ENCODE results near the gene INHBC. TPM values are rescaled to one million over a fixed set of nuclear protein-coding genes. Genes with fewer than 3 reads are reported as not detected.
A peak's percentile ranks its signal among the peaks of the same experiment; 100 is the strongest.
"Not testable (repeated sequence)": the region's sequence is repeated elsewhere in the genome, so short reads cannot be mapped to it uniquely, and the experiment has no call there.

INHBC gene
- total RNA-seq, 2 donors from 2014 or later = not detected

- H3K36me3 Mint-ChIP-seq (ENCODE audit: insufficient read depth in 2 of 2) = peaks cover 29 to 59% of the 10 kb centered on the region in 2 donors
- ATAC-seq (replicated peaks in 1 of 2) = no peak
- peaks cover 30% of the 10 kb centered on the region for H3K4me1 Mint-ChIP-seq (ENCODE audit: low read depth)
- peak overlapping the region; percentile 51 for H3K27ac Mint-ChIP-seq
- DNase-seq = no peak
- peak overlapping the region in 1 of 2 donors; percentile 8 for H3K4me3 Mint-ChIP-seq
- H3K9me3 Mint-ChIP-seq = no peaks in the 10 kb centered on the region
- H3K27me3 Mint-ChIP-seq (ENCODE audit: low read depth) = no peaks in the 10 kb centered on the region
Measured at GRCh38 chr12:57491393-57492280, 57.1 kb downstream of the INHBC start.

GRCh38 chr12:57495051-57495701, 60.6 kb downstream of the INHBC start:
- DNase-seq; H3K27me3 Mint-ChIP-seq (ENCODE audit: low read depth); H3K9me3 Mint-ChIP-seq; ATAC-seq (replicated peaks in 1 of 2); H3K4me3 Mint-ChIP-seq; H3K27ac Mint-ChIP-seq: not testable (repeated sequence)
- H3K4me1 Mint-ChIP-seq (ENCODE audit: low read depth) = peaks cover 22% of the 10 kb centered on the region
- H3K36me3 Mint-ChIP-seq (ENCODE audit: insufficient read depth in 2 of 2) = peaks cover 25 to 64% of the 10 kb centered on the region in 2 donors

- ATAC-seq (replicated peaks in 1 of 2) (peak in 1 of 2 donors; percentile 58), DNase-seq (no peak)
- Mint-ChIP-seq H3K36me3 (ENCODE audit: insufficient read depth in 2 of 2) (peaks cover 28 to 64% of the 10 kb centered on the region in 2 donors), H3K27me3 (ENCODE audit: low read depth) (no peaks in the 10 kb centered on the region), H3K4me3 (no peak overlapping the region), H3K27ac (peak overlapping the region; percentile 17), H3K9me3 (no peaks in the 10 kb centered on the region), H3K4me1 (ENCODE audit: low read depth) (peaks cover 16% of the 10 kb centered on the region)
Measured at GRCh38 chr12:57496822-57497221, 62.2 kb downstream of the INHBC start.

- H3K4me3 Mint-ChIP-seq = no peak overlapping the region
- H3K36me3 Mint-ChIP-seq (ENCODE audit: insufficient read depth in 2 of 2) = peaks cover 31 to 66% of the 10 kb centered on the region in 2 donors
- DNase-seq (no peak), ATAC-seq (replicated peaks in 1 of 2) (no peak)
- H3K27ac Mint-ChIP-seq = peak overlapping the region; percentile 17
- peaks cover 16% of the 10 kb centered on the region for H3K4me1 Mint-ChIP-seq (ENCODE audit: low read depth)
- no peaks in the 10 kb centered on the region for H3K9me3 Mint-ChIP-seq
- no peaks in the 10 kb centered on the region for H3K27me3 Mint-ChIP-seq (ENCODE audit: low read depth)
Measured at GRCh38 chr12:57497223-57498131, 62.9 kb downstream of the INHBC start.

- Mint-ChIP-seq H3K4me1 (ENCODE audit: low read depth) (peaks cover 11% of the 10 kb centered on the region), H3K4me3 (no peak overlapping the region), H3K27ac (no peak overlapping the region), H3K27me3 (ENCODE audit: low read depth) (no peaks in the 10 kb centered on the region), H3K9me3 (no peaks in the 10 kb centered on the region), H3K36me3 (ENCODE audit: insufficient read depth in 2 of 2) (peaks cover 28 to 64% of the 10 kb centered on the region in 2 donors)
- DNase-seq (no peak), ATAC-seq (replicated peaks in 1 of 2) (no peak)
Measured at GRCh38 chr12:57498132-57498502, 63.5 kb downstream of the INHBC start.

GRCh38 chr12:57498571-57498970, 64.0 kb downstream of the INHBC start:
- Mint-ChIP-seq H3K36me3 (ENCODE audit: insufficient read depth in 2 of 2) (peaks cover 28 to 67% of the 10 kb centered on the region in 2 donors), H3K4me3 (no peak overlapping the region)
- ATAC-seq (replicated peaks in 1 of 2) = no peak

GRCh38 chr12:57500213-57500612, 65.6 kb downstream of the INHBC start:
- DNase-seq (no peak), ATAC-seq (replicated peaks in 1 of 2) (no peak)
- H3K36me3 Mint-ChIP-seq (ENCODE audit: insufficient read depth in 2 of 2) = peaks cover 31 to 79% of the 10 kb centered on the region in 2 donors
- H3K9me3 Mint-ChIP-seq = no peaks in the 10 kb centered on the region
- H3K4me1 Mint-ChIP-seq (ENCODE audit: low read depth) = peaks cover 11% of the 10 kb centered on the region
- H3K27ac Mint-ChIP-seq = no peak overlapping the region
- no peak overlapping the region for H3K4me3 Mint-ChIP-seq
- H3K27me3 Mint-ChIP-seq (ENCODE audit: low read depth) = no peaks in the 10 kb centered on the region

More at GRCh38 chr12:57498571-57498970, 64.0 kb downstream of the INHBC start:
- Mint-ChIP-seq H3K9me3 (no peaks in the 10 kb centered on the region), H3K27ac (peak overlapping the region; percentile 23), H3K4me1 (ENCODE audit: low read depth) (peaks cover 11% of the 10 kb centered on the region), H3K27me3 (ENCODE audit: low read depth) (no peaks in the 10 kb centered on the region)
- no peak for DNase-seq

Other genes with a start within 250 kb of the INHBC start
- gene NXPH4, start 218.0 kb upstream of the INHBC start, total RNA-seq = 1 to 10 TPM; 1.5 to 2.3 TPM
- 100 to 1,000 TPM; 507 to 550 TPM for gene SHMT2, start 205.1 kb upstream of the INHBC start, total RNA-seq
- gene STAC3, start 183.6 kb upstream of the INHBC start, total RNA-seq = 1 to 10 TPM; 3.5 to 4.2 TPM
- 10 to 100 TPM; 78.9 to 79.1 TPM for gene R3HDM2, start 3.7 kb upstream of the INHBC start, total RNA-seq
- gene INHBE, start 20.5 kb downstream of the INHBC start, total RNA-seq = 1 to 10 TPM; 3.8 to 4.8 TPM
- 1 to 10 TPM in 1 of 2 donors, under 1 TPM in 1; 0.21 to 1.3 TPM for gene GLI1, start 25.0 kb downstream of the INHBC start, total RNA-seq
- 100 to 1,000 TPM; 119 to 153 TPM for gene ARHGAP9, start 45.1 kb downstream of the INHBC start, total RNA-seq
- gene MARS1, start 53.3 kb downstream of the INHBC start, total RNA-seq = 100 to 1,000 TPM; 575 to 653 TPM
- 10 to 100 TPM; 64.6 to 71.7 TPM for gene DDIT3, start 85.7 kb downstream of the INHBC start, total RNA-seq
- gene MBD6, start 88.0 kb downstream of the INHBC start, total RNA-seq = 100 to 1,000 TPM; 131 to 148 TPM
- 10 to 100 TPM; 94.9 to 99.0 TPM for gene DCTN2, start 112.4 kb downstream of the INHBC start, total RNA-seq
- gene KIF5A, start 115.3 kb downstream of the INHBC start, total RNA-seq = 1 to 10 TPM; 3.2 to 5.9 TPM
- 10 to 100 TPM; 21.3 to 23.1 TPM for gene PIP4K2C, start 156.4 kb downstream of the INHBC start, total RNA-seq
- 10 to 100 TPM; 44.3 to 52.7 TPM for gene DTX3, start 170.0 kb downstream of the INHBC start, total RNA-seq
- 1 to 10 TPM; 2.8 to 5.3 TPM for gene ARHGEF25, start 176.7 kb downstream of the INHBC start, total RNA-seq
- 1 to 10 TPM; 2.5 to 3.8 TPM for gene B4GALNT1, start 198.4 kb downstream of the INHBC start, total RNA-seq